ENCODE results near the gene IGF1R. TPM values are rescaled to one million over a fixed set of nuclear protein-coding genes. Genes with fewer than 3 reads are reported as not detected.

The IGF1R gene
- total and polyA plus RNA-seq, 2 of the 8 experiments (the other 6 are each of a cell fraction or from before 2014, with no cell fraction given) = 32.9 to 109 TPM

DNA sequence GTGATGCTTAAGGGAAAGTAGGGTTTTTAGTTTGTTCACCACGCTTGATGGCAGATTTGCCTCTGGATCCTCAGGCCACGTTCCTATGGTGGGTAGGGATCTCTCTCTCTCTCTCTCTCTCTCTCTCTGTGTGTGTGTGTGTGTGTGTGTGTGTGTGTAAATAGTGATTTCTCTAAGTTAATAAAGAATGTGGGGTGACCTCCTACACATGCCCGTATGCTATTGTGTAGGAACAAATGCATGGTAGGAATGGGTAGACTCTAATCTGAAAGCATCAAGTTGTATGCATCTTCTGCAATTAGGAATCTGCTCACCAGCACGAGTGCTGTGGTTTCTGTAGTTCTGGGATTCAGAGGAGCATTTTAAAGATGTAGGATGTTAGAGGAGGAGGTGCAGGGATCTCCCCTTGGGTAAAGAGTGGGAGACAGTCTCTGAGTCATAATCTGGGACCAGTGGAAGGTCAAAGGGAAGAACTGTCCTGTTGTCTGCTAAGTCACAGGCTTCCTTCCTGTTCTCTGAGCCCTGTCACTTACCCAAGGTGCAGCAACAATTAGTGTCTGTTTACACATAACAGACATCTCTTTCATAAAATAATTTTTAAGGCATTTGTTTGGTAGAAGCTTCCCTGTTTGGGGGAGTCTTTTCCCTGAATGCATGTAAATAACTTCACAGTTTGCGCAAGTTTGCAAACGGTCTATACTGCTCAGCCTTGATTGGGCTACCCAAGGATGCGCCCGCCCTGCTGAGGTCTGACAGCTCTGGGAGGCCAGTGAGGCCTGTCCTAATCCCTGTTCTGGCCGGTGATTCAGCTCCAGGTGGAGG lies 139.8 kb downstream of the IGF1R start:
- Histone ChIP-seq H3K4me3 (ENCODE audit: extremely low read depth in 1 of 4, insufficient read depth in 2 of 4, low read depth in 3 of 4, low read length in 4 of 4) (no peak overlapping the region), H2BK120ac (replicated peaks; ENCODE audit: low read depth, low read length) (no peak overlapping the region), H2AFZ (ENCODE audit: low read length) (no peak overlapping the region), H4K8ac (ENCODE audit: extremely low read depth, insufficient read depth, low read length) (no peak overlapping the region), H3K27ac (ENCODE audit: low read depth, low read length) (no peak overlapping the region), H3K18ac (ENCODE audit: extremely low read depth, low read length) (no peak overlapping the region), H2AK5ac (ENCODE audit: low read depth, low read length) (0 out of 2 replicates have a peak overlapping the region, but pooled peaks have one; percentile 67), H3K9me3 (ENCODE audit: insufficient read depth in 2 of 2, low read depth in 1 of 2, low read length in 1 of 2) (no peaks in the 10 kb centered on the region), H3K23ac (ENCODE audit: insufficient read length) (no peak overlapping the region), H2BK5ac (ENCODE audit: low read depth, low read length) (no peak overlapping the region), H3K79me2 (ENCODE audit: control insufficient read depth in 1 of 2, insufficient read depth in 2 of 2, low read length in 2 of 2) (peaks cover 3 to 97% of the 10 kb centered on the region in 2 experiments; a peak in 3 of 4 replicates), H3K23me2 (ENCODE audit: low read depth, low read length) (no peaks in the 10 kb centered on the region; the same call in 1 of the 2 replicates), H3K4ac (replicated peaks; ENCODE audit: insufficient read length, low read depth, low read length) (no peak overlapping the region), H3K4me2 (ENCODE audit: insufficient read depth in 1 of 2, low read depth in 2 of 2, low read length in 2 of 2) (peak overlapping the region in 1 of 2 experiments; percentile 22; a peak in 1 of 4 replicates), H3K9ac (replicated peaks in 1 of 4; ENCODE audit: extremely low read depth in 1 of 4, low read depth in 3 of 4, low read length in 3 of 4) (no peak overlapping the region), H4K20me1 (replicated peaks in 1 of 2; ENCODE audit: control insufficient read depth in 1 of 2, insufficient read depth in 2 of 2, low read length in 2 of 2) (peaks cover 6 to 10% of the 10 kb centered on the region in 2 experiments), H3K36me3 (ENCODE audit: control insufficient read depth in 2 of 4, insufficient read depth in 4 of 4, low read length in 3 of 4) (no peaks in the 10 kb centered on the region), H4K91ac (replicated peaks; ENCODE audit: insufficient read length, low read length) (no peak overlapping the region), H3K56ac (replicated peaks; ENCODE audit: insufficient read length, low read depth, low read length) (no peak overlapping the region), H2BK15ac (ENCODE audit: low read length) (no peak overlapping the region), H2BK12ac (ENCODE audit: low read depth, low read length) (no peak overlapping the region), H3K14ac (ENCODE audit: insufficient read length) (no peak overlapping the region), H4K5ac (ENCODE audit: insufficient read length, low read depth, low read length) (no peak overlapping the region), H3K79me1 (ENCODE audit: low read depth, low read length) (peaks cover 4% of the 10 kb centered on the region; the same call in 1 of the 2 replicates), H3K27me3 (replicated peaks in 1 of 4; ENCODE audit: control insufficient read depth in 3 of 4, extremely low read depth in 1 of 4, insufficient read depth in 3 of 4, low read length in 3 of 4) (no peaks in the 10 kb centered on the region), H2BK20ac (ENCODE audit: low read length) (no peak overlapping the region), H3K4me1 (replicated peaks in 1 of 4; ENCODE audit: control insufficient read depth in 3 of 4, insufficient read depth in 4 of 4, low read length in 3 of 4) (peaks cover 6 to 38% (median 32%) of the 10 kb centered on the region in 4 experiments)
- POLR2A ChIA-PET (ENCODE audit: partially characterized antibody) = interaction anchor here (1.0 to 2.6 kb wide), 2 partner anchors 9 to 11 kb away, joined by 3 to 8 read pairs; no protein-coding TSS in a partner anchor
- DNase-seq (ENCODE audit: low read depth in 1 of 2, low spot score in 2 of 2) = no peak
- CTCF ChIA-PET (ENCODE audit: partially characterized antibody) = interaction anchor here (3.0 kb wide), 1 partner anchor 9 kb away, joined by 16 read pairs; no protein-coding TSS in a partner anchor
- 0 out of 4 replicates have a peak, but pooled peaks of 1 of the 2 experiments have one; percentile 36 for TF ChIP-seq SIN3A (conservative IDR thresholded peaks at IDR 0.05 in 1 of 2, IDR thresholded peaks at IDR 0.05 in 1 of 2; ENCODE audit: low read depth in 1 of 2, low read length in 2 of 2)
- no peak for TF ChIP-seq SP1 (IDR thresholded peaks at IDR 0.05; ENCODE audit: low read depth, low read length)
- TF ChIP-seq SP2 (IDR thresholded peaks at IDR 0.05; ENCODE audit: low read length) = no peak
- TF ChIP-seq CREB1 (IDR thresholded peaks at IDR 0.05) = no peak
- no peak for TF ChIP-seq TAF1 (IDR thresholded peaks at IDR 0.05; ENCODE audit: low read depth, low read length)
- no peak for FAIRE-seq
- 74% methylated on average over 9 of the region's 9 CpGs; no CpG with 5 or more reads in 1 of the 2 experiments for WGBS, 2 experiments (ENCODE audit: extremely low coverage in 1 of 2, insufficient coverage in 1 of 2, insufficient read length in 1 of 2, insufficient replicate concordance in 2 of 2, low coverage in 1 of 2, low lambda C conversion rate in 2 of 2, missing lambda C conversion rate in 1 of 2)
